ENCODE results near the gene SUV39H2.
"Not testable (repeated sequence)": the region's sequence is repeated elsewhere in the genome, so short reads cannot be mapped to it uniquely, and the experiment has no call there.

DNA sequence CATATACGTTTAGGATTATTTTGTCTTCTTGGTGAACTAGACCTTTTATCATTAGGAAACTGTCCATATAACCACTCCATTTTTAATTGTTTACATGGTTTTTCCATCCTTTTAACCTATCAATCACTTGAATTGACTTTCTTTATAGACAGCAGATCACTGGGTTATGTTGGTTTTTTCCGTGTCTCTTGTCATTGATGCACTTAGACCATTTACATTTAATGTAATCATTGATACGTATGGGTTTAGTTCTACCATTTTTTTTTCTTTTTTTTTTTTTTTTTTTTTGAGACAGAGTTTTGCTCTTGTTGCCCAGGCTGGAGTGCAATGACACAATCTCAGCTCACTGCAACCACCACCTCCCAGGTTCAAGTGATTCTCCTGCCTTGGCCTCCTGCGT is 28.9 kb downstream of the SUV39H2 start:
- not testable (repeated sequence) for TF ChIP-seq CTCF (conservative IDR thresholded peaks at IDR 0.05; ENCODE audit: low read length); EZH2phosphoT487 (IDR thresholded peaks at IDR 0.05; ENCODE audit: borderline replicate concordance)
